WI38 (cell line): ENCODE measurements around the gene MYCN.

Experiments used
- H3K4me3 ChIP-seq: 2 replicates; pipeline ENCODE4 v1.5.1; 2011; ENCODE audit warnings: low read depth, mild to moderate bottlenecking, control low read depth, low read length
- TF ChIP-seq, protein P1 (sequence below): IDR thresholded peaks from 2 replicates; pipeline ENCODE4 v1.5.1; 2012; ENCODE audit warnings: low read depth, mild to moderate bottlenecking, control low read depth, low read length

The MYCN gene

DNA sequence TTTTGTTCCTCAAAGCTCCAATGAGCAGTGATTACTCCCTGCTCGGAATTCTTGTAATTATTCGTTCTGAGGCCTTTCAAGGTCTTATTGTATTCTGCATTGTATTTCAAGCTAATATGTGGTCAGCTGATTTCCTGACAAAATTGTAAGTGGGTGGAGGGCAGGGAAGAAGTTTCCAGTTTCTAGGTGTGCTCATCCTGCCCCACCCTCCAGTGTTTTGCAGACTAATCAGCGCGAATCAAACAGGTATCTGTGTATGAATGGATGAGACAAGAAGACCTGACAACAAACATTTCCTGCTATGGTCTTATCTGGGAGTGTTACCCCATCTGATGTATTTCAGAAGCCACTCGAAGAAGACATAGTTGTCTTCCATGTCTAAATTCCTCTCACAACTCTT lies 35.3 kb downstream of the MYCN start:
- TF ChIP-seq, protein P1, sequence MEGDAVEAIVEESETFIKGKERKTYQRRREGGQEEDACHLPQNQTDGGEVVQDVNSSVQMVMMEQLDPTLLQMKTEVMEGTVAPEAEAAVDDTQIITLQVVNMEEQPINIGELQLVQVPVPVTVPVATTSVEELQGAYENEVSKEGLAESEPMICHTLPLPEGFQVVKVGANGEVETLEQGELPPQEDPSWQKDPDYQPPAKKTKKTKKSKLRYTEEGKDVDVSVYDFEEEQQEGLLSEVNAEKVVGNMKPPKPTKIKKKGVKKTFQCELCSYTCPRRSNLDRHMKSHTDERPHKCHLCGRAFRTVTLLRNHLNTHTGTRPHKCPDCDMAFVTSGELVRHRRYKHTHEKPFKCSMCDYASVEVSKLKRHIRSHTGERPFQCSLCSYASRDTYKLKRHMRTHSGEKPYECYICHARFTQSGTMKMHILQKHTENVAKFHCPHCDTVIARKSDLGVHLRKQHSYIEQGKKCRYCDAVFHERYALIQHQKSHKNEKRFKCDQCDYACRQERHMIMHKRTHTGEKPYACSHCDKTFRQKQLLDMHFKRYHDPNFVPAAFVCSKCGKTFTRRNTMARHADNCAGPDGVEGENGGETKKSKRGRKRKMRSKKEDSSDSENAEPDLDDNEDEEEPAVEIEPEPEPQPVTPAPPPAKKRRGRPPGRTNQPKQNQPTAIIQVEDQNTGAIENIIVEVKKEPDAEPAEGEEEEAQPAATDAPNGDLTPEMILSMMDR = no peak
- no peak overlapping the region for H3K4me3 ChIP-seq

- no peak overlapping the region for H3K4me3 ChIP-seq
- TF ChIP-seq, protein P1 = no peak
Observed at GRCh38 chr2:15976354-15976753, 36.0 kb downstream of the MYCN start.

GRCh38 chr2:15979051-15979758 lies 38.9 kb downstream of the MYCN start:
- H3K4me3 ChIP-seq = no peak overlapping the region
- TF ChIP-seq, protein P1 = no peak

GRCh38 chr2:15979759-15980604 lies 39.6 kb downstream of the MYCN start:
- TF ChIP-seq, protein P1 = no peak
- H3K4me3 ChIP-seq = no peak overlapping the region

- no peak overlapping the region for H3K4me3 ChIP-seq
- TF ChIP-seq, protein P1 = no peak
Observed at GRCh38 chr2:15980605-15981098, 40.3 kb downstream of the MYCN start.

GRCh38 chr2:15981646-15982045 lies 41.3 kb downstream of the MYCN start:
- H3K4me3 ChIP-seq = no peak overlapping the region
- TF ChIP-seq, protein P1 = no peak
